HG02938 (cell line): ENCODE measurements around the gene U2AF1L4.
A peak's percentile ranks its signal among the peaks of the same experiment; 100 is the strongest.
"Not testable (repeated sequence)": the region's sequence is repeated elsewhere in the genome, so short reads cannot be mapped to it uniquely, and the experiment has no call there.

Experiments
- ATAC-seq: cut with Tn5 transposase; IDR thresholded peaks from one replicate; pipeline ENCODE4 v1.9.1; 2021; ENCODE audit warnings: mild to moderate bottlenecking, moderate library complexity; ENCODE audit not compliant: unreplicated experiment

U2AF1L4 gene

DNA sequence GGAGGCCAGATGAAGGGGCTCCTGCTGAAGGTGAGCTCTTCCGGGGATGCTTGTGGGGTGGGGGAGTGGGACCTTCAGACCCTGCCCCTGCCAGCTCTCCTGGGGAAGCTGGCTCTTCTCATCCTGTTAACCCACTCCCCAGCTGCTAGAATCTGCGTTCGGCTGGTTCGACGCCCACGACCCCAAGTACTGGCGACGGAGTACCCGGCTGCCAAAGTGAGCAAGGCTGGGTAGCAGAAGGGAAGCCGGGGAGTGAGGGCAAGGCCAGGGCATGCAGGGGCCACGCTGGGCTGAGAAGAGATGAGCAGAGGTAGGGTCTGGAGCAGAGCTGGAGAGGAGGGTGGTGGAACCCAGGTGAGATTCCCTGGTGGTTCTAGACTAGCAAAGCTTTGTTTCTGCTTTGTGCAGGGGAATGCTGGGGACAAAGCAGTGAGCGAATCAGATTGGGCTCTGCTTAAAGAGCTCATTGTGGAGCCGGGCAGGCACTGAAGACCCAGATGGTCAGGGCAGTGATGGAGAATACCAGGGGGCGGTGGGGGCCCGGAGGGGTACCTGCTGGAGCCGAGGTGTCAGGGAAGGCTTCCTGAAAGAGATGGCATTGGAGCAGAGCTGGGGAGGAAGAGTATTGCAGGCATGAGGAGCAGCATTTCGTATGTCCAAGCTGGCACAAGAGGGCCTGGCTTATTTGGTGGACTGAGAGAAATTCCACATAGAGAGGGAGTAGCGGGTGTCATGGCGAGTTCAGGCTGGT is 17.1 kb downstream of the U2AF1L4 start:
- no peak for ATAC-seq

- no peak for ATAC-seq
Measured at GRCh38 chr19:35727053-35727955, 17.9 kb downstream of the U2AF1L4 start.

GRCh38 chr19:35725216-35725861 is 19.9 kb downstream of the U2AF1L4 start:
- no peak for ATAC-seq

DNA sequence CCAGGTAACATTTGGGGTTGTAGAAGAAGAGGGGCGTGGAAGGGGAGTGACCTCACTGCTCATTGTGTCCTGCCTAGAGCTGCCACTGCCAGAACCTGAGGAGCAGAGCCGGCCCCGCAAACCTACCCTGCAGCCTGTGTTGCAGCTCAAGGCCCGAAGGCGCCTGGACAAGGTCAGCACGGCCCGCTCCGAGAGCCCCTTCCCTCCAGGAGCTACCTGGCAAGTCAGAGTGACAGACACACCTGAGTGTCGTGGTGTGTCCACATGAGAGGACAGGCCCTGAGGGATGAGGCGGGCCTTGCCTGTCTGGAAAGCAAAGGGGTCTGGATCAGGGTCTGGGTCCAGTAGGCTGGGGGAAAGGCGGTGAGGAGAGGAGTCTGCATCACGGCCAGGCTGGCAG is 20.7 kb downstream of the U2AF1L4 start:
- no peak for ATAC-seq

DNA sequence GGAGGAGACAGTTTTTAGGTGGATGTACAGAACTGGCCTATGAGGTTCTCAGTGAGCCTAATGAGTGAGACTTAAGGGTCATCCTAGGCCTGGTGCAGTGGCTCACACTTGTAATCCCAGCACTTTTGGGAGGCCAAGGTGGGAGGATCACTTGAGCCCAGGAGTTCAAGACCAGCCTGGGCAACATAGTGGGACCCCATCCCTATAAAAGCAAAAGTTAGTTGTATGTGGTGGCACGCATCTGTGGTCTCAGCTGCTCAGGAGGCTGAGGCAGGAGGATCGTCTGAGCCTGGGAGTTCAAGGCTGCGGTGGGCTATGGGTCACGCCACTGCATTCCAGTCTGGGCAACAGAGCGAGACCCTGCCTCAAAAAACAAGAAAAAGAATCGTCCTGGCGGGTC is 21.1 kb downstream of the U2AF1L4 start:
- not testable (repeated sequence) for ATAC-seq

- no peak for ATAC-seq
Measured at GRCh38 chr19:35723671-35724070, 21.5 kb downstream of the U2AF1L4 start.

- no peak for ATAC-seq
Measured at GRCh38 chr19:35722897-35723296, 22.3 kb downstream of the U2AF1L4 start.

- no peak for ATAC-seq
Measured at GRCh38 chr19:35722461-35722860, 22.8 kb downstream of the U2AF1L4 start.

- ATAC-seq: no peak
Measured at GRCh38 chr19:35721374-35721773, 23.8 kb downstream of the U2AF1L4 start.

DNA sequence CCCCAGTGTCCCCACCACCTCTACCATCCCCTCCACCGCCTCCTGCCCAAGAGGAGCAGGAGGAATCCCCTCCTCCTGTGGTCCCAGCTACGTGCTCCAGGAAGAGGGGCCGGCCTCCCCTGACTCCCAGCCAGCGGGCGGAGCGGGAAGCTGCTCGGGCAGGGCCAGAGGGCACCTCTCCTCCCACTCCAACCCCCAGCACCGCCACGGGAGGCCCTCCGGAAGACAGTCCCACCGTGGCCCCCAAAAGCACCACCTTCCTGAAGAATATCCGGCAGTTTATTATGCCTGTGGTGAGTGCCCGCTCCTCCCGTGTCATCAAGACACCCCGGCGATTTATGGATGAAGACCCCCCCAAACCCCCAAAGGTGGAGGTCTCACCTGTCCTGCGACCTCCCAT is 24.6 kb downstream of the U2AF1L4 start:
- ATAC-seq: no peak

- no peak for ATAC-seq
Measured at GRCh38 chr19:35720163-35720524, 25.1 kb downstream of the U2AF1L4 start.

DNA sequence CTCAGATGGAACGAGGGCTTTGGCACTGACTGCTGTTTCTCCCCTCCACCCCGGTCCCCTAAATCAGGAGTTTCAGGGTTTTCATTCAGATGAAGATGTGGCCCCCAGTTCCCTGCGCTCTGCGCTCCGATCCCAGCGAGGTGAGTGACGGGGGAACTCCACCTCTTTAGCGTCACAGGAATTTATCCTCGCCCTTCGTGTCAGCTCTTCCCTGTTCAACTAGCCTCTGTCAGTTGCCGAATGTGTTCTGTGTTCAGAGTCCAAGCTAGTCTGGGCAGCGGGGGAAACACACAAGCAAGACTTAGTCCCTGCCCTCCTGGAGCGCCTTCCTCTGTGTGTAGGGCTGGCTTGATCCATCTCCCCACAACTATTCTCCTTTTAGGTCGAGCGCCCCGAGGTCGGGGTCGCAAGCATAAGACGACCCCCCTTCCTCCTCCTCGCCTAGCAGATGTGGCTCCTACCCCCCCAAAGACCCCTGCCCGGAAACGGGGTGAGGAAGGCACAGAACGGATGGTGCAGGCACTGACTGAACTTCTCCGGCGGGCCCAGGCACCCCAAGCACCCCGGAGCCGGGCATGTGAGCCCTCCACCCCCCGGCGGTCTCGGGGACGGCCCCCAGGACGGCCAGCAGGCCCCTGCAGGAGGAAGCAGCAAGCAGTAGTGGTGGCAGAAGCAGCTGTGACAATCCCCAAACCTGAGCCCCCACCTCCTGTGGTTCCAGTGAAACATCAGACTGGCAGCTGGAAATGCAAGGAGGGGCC is 25.6 kb downstream of the U2AF1L4 start:
- no peak for ATAC-seq

DNA sequence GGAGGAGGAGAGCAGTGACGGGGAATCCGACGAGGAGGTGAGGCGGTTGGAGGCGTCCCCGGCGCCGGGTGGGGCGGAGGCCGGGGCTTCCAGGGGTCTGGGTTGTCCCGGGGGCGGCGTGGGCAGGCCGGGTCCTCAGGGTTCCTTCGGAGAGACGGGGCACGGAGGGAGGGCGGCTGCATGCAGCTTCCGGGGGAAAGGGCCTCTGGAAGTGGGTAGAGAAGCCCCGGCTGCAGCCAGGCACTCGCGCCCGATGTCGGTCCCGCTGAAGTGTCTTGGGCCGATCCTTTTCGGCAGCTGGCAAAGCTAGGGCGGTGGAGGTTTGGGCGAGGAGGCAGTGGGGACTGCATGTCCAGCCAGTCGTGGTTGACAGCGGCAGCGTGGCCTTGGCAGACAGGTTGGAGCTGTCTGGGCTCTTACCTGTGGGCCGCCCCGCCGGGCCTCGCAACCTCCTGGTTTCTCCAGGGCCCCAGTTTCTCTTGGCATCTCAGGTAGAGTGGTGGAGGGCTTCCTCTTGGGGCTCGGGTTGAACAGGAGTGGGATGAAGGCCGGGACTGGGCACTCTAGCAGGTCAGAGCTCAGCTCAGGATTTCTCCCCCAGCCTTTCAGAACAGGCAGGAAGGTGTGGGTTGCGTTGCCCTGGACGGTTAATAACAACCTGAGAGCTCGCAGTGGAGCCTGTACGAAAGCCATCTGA is 26.7 kb downstream of the U2AF1L4 start:
- ATAC-seq: no peak

DNA sequence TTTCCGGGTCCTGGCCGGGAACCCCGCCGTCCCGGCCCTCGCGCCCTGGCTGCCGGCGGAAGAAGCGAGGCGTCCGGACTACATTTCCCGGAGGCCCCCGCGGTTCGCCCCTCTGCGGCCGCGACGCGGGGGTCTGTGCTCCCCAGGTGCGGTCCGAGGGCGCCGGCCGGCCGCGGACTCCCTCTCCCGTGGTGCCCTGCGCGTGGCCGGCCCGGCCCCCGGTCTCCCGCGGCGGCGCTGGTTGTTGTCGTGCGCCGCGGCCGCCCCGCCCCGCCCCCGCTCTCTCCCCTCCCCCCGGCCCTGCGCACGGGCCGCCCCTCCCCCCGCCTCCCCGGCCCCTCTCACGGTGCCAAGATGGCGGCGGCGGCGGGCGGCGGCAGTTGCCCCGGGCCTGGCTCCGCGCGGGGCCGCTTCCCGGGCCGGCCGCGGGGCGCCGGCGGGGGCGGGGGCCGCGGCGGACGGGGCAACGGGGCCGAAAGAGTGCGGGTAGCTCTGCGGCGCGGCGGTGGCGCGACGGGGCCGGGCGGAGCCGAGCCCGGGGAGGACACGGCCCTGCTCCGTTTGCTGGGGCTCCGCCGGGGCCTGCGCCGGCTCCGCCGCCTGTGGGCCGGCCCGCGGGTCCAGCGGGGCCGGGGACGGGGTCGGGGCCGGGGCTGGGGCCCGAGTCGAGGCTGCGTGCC is 27.4 kb downstream of the U2AF1L4 start, which contains the start of gene KMT2B:
Gene KMT2B (plus strand): TSS at position 339 of the 680 bp plus-strand sequence. CDS start 16 bp downstream, at position 355.
- no peak for ATAC-seq

DNA sequence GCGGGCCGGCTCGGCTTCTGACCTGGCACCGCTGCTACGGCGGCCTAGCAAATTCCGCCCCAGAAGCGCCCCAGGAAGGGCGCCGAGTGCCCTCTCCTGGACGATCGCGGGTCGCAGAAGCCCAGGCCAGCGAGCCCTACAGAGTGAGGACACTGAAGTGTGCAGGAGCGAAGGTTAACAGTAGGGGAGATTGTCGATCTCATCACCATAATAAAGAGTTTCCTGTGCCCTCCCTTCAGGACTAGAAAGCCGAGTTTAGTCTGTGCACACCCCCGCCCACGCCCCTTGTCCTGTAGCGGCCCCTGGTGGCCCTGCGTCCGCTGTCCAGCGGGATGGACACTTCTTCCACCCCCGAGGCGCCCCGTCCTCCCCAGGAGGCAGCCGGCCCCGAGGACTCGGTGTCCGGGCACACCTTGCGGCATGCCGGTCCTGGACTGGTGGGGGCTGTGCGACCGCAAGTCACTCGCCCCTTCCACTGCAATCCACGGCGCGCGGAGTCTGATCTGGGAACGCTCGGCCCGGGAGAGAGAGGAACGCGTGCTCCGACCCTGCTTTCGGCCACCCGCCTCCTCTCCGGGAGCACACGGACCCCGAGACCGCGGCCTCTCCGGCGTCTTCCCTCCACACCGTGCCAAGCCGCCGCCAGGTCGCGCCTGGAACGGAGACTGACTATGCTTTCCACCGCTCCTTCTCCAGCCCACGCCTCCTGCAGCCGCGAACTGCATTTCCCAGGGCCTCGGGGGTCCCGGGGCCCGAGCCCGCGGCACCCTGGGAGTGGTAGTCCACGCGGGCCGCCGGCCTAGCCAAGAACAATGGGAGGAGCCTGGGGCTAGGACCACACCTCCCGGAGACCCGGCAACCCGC is 28.2 kb downstream of the U2AF1L4 start:
- peak; percentile 51 for ATAC-seq

- no peak for ATAC-seq
Measured at GRCh38 chr19:35715981-35716800, 29.0 kb downstream of the U2AF1L4 start.

DNA sequence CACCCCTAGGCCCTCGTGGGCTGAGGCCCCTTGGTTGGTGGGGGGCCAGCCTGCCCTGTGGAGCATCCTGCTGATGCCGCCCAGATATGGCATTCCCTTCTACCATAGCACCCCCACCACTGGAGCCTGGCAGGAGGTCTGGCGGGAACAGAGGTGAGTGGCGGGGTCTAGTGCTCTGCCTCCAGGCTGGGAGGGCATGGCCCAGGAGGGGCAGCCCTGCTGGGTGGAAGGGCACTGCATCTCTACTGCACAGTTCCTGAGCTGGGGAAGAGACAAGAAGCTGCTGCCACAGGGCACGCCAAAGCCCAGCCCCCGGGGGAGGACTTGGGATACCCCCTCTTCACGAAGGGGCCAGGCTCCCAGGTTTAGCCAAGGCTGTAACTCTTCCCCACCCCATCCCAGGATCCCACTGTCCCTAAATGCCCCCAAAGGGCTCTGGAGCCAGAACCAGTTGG is 29.8 kb downstream of the U2AF1L4 start:
- no peak for ATAC-seq
